Spleen (tissue), 11 donors: Measurements from ENCODE around the gene GRID2. TPM values are rescaled to one million over a fixed set of nuclear protein-coding genes. Genes with fewer than 3 reads are reported as not detected.

Source experiments
- DNase-seq: peaks from one replicate; pipeline ENCODE4 v3.0.0-alpha.2; 2020
- H3K27ac ChIP-seq, 8 donors: fragments of 200-600 bp; sonication (generic) in 7 of 8; 1 replicate in 4 of 8; 2 replicates in 4 of 8; pipeline versions ENCODE4 v1.5.0 to v1.8.0; 2016 to 2021; ENCODE audit warnings: inconsistent platforms in 4 of 8, mild to moderate bottlenecking in 4 of 8, moderate library complexity in 1 of 8
- H3K27me3 ChIP-seq, 7 donors: fragments of 200-600 bp; sonication (generic) in 6 of 7; replicated peaks in 1 of 7; 1 replicate in 4 of 7; 2 replicates in 3 of 7; pipeline versions ENCODE4 v1.5.0 to v1.8.0; 2016 to 2021; ENCODE audit warnings: inconsistent platforms in 3 of 7, mild to moderate bottlenecking in 1 of 7
- H3K36me3 ChIP-seq, 6 donors: fragments of 200-600 bp; sonication (generic) in 5 of 6; 1 replicate in 4 of 6; 2 replicates in 2 of 6; pipeline versions ENCODE4 v1.5.0 to v1.8.0; 2016 to 2021; ENCODE audit warnings: inconsistent platforms in 2 of 6
- H3K4me1 ChIP-seq, 6 donors: fragments of 200-600 bp; sonication (generic) in 5 of 6; 1 replicate in 3 of 6; 2 replicates in 3 of 6; pipeline versions ENCODE4 v1.5.0 to v1.8.0; 2016 to 2021; ENCODE audit warnings: inconsistent platforms in 3 of 6
- H3K4me3 ChIP-seq, 8 donors: fragments of 200-600 bp; sonication (generic) in 7 of 8; 1 replicate in 4 of 8; 2 replicates in 4 of 8; pipeline versions ENCODE4 v1.5.0 to v1.8.0; 2016 to 2021; ENCODE audit warnings: inconsistent platforms in 4 of 8, mild to moderate bottlenecking in 4 of 8, moderate library complexity in 2 of 8
- H3K9me3 ChIP-seq, 8 donors: fragments of 200-600 bp; sonication (generic) in 7 of 8; 1 replicate in 4 of 8; 2 replicates in 4 of 8; pipeline versions ENCODE4 v1.5.0 to v1.8.0; 2016 to 2021; ENCODE audit warnings: inconsistent platforms in 4 of 8
- POLR2A ChIP-seq, 3 donors: fragments of 450-650 bp; IDR thresholded peaks; one replicate each; pipeline ENCODE4 v1.5.1; 2017; ENCODE audit warnings: antibody characterized with exemption in 3 of 3, mild to moderate bottlenecking in 1 of 3
- POLR2AphosphoS5 ChIP-seq, 3 donors: sonication (generic); formaldehyde crosslinking; IDR thresholded peaks; one replicate each; pipeline ENCODE4 v1.5.1; 2017; ENCODE audit warnings: antibody characterized with exemption in 3 of 3
- WGBS, 5 donors: extraction: QIAGEN DNeasy Blood & Tissue Kit in 3 of 5; methylation state at CpG; one replicate each; pipeline versions ENCODE4 v1.1.5 to v1.1.7; 2013 to 2018; 5-methylcytosine and 5-hydroxymethylcytosine counted together
- intact Hi-C: fragments of 100-400 bp; cut with DNase I; formaldehyde crosslinking; loops from one replicate; pipeline ENCODE4 v1.15.0; 2023; ENCODE audit warnings: low total_unique reads
- polyA plus RNA-seq, 3 donors: library from polyadenylated mRNA; stranded (reverse); fragments of 200-250 nt; gene quantifications; one replicate each; pipeline ENCODE4 v1.2.1, GENCODE V29; 2013
- total RNA-seq, 7 donors: library from RNA; depleted of rRNA in 3 of 7; stranded (reverse); fragments of >200 nt in 3 of 7; fragmentation: NEBNext Ultra II Directional in 4 of 7; extraction: Animal tissue kit (Norgen Biotek cat#: 25700) in 4 of 7; gene quantifications; one replicate each; pipeline versions ENCODE4 v1.1.0 to v1.2.1, GENCODE V29; 2016 to 2021
- TF ChIP-seq, protein P1 (sequence below), 11 experiments: fragments of 200-600 bp in 7 of 11; fragments of 450-650 bp in 4 of 11; sonication (generic) in 4 of 11; IDR thresholded peaks in 8 of 11; conservative IDR thresholded peaks in 3 of 11; 1 replicate in 7 of 11; 2 replicates in 4 of 11; pipeline versions ENCODE4 v1.4.0 to v1.8.0; 2016 to 2021; ENCODE audit warnings: antibody characterized with exemption in 11 of 11, inconsistent platforms in 4 of 11, mild to moderate bottlenecking in 1 of 11
- donor health status: healthy with polysubstance abuse.
- donor health status: DM: no; HTN: no; CAD: no; lungs with moderate emphysema.
- donor health status: DM: no; HTN: no; CAD: no.
- donor health status: Bipolar disorder and iron deficiency.
- donor health status: healthy.
- donor health status: DM: no; HTN: no; CAD: no.
- donor health status: DM: yes; HTN: yes; CAD: no.

The GRID2 gene
- total and polyA plus RNA-seq, 10 donors: 0.03 to 0.92 (median 0.22) TPM; not detected in 4

- TF ChIP-seq, protein P1, sequence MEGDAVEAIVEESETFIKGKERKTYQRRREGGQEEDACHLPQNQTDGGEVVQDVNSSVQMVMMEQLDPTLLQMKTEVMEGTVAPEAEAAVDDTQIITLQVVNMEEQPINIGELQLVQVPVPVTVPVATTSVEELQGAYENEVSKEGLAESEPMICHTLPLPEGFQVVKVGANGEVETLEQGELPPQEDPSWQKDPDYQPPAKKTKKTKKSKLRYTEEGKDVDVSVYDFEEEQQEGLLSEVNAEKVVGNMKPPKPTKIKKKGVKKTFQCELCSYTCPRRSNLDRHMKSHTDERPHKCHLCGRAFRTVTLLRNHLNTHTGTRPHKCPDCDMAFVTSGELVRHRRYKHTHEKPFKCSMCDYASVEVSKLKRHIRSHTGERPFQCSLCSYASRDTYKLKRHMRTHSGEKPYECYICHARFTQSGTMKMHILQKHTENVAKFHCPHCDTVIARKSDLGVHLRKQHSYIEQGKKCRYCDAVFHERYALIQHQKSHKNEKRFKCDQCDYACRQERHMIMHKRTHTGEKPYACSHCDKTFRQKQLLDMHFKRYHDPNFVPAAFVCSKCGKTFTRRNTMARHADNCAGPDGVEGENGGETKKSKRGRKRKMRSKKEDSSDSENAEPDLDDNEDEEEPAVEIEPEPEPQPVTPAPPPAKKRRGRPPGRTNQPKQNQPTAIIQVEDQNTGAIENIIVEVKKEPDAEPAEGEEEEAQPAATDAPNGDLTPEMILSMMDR (IDR thresholded peaks at IDR 0.05 in 8 of 11, conservative IDR thresholded peaks at IDR 0.05 in 3 of 11): no peak
- TF ChIP-seq POLR2AphosphoS5 (IDR thresholded peaks at IDR 0.05) (no peak), POLR2A (IDR thresholded peaks at IDR 0.05) (no peak)
- H3K36me3 ChIP-seq: no peaks in the 10 kb centered on the region
- H3K27me3 ChIP-seq: no peaks in the 10 kb centered on the region
- H3K9me3 ChIP-seq: peaks cover 0 to 3% (median 0%) of the 10 kb centered on the region in 8 donors
- no peak overlapping the region for H3K4me3 ChIP-seq
- DNase-seq: no peak
- intact Hi-C loops: no loop called here
- H3K27ac ChIP-seq: no peak overlapping the region
- 86 to 90% (median 88%) methylated on average over 4 of the region's 4 CpGs for WGBS, 5 donors
- H3K4me1 ChIP-seq: no peaks in the 10 kb centered on the region
Measured at GRCh38 chr4:93617606-93618005, 1313.8 kb downstream of the GRID2 start.

- intact Hi-C loops: no loop called here
- Histone ChIP-seq H3K4me1 (no peaks in the 10 kb centered on the region), H3K27me3 (no peaks in the 10 kb centered on the region), H3K27ac (no peak overlapping the region), H3K9me3 (peaks cover 0 to 5% (median 0%) of the 10 kb centered on the region in 8 donors), H3K4me3 (no peak overlapping the region), H3K36me3 (no peaks in the 10 kb centered on the region)
- no peak for DNase-seq
- TF ChIP-seq POLR2AphosphoS5 (IDR thresholded peaks at IDR 0.05) (no peak), POLR2A (IDR thresholded peaks at IDR 0.05) (no peak)
- TF ChIP-seq, protein P1 (IDR thresholded peaks at IDR 0.05 in 8 of 11, conservative IDR thresholded peaks at IDR 0.05 in 3 of 11): no peak
Measured at GRCh38 chr4:93633721-93634120, 1330.0 kb downstream of the GRID2 start.

DNA sequence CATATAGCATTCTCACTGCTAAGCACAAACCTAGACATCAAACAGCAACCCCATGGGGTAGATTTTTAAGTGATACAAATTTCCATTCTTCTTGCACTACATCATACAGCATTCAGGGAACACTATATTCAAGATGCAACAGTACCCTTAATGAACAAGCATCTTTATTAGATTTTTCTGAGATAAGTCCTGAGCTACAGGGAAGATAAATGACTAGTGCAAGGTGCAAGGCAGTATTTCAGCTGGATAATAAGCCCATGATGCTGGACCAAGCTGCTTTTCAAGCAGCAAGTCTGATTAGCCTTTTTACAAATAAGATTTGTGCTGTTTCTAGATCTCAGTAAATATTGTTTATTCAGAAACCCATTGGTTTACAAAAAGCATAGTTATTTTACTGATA, 1332.2 kb downstream of the GRID2 start:
- Histone ChIP-seq H3K27ac (no peak overlapping the region), H3K27me3 (no peaks in the 10 kb centered on the region), H3K36me3 (no peaks in the 10 kb centered on the region), H3K4me1 (no peaks in the 10 kb centered on the region), H3K4me3 (no peak overlapping the region), H3K9me3 (peaks cover 0 to 5% (median 0%) of the 10 kb centered on the region in 8 donors)
- DNase-seq: no peak
- TF ChIP-seq, protein P1 (IDR thresholded peaks at IDR 0.05 in 8 of 11, conservative IDR thresholded peaks at IDR 0.05 in 3 of 11): no peak
- TF ChIP-seq POLR2A (IDR thresholded peaks at IDR 0.05): no peak
- TF ChIP-seq POLR2AphosphoS5 (IDR thresholded peaks at IDR 0.05): no peak
- intact Hi-C loops: no loop called here

GRCh38 chr4:93645120-93645519, 1341.4 kb downstream of the GRID2 start:
- H3K4me1 ChIP-seq: no peaks in the 10 kb centered on the region
- H3K27ac ChIP-seq: no peak overlapping the region
- no peak overlapping the region for H3K4me3 ChIP-seq
- no peaks in the 10 kb centered on the region for H3K27me3 ChIP-seq
- DNase-seq: no peak
- peaks cover 0 to 13% (median 0%) of the 10 kb centered on the region in 8 donors for H3K9me3 ChIP-seq
- 72 to 84% (median 82%) methylated on average over 3 of the region's 3 CpGs for WGBS, 5 donors
- intact Hi-C loops: no loop called here
- TF ChIP-seq, protein P1 (IDR thresholded peaks at IDR 0.05 in 8 of 11, conservative IDR thresholded peaks at IDR 0.05 in 3 of 11): no peak
- TF ChIP-seq POLR2A (IDR thresholded peaks at IDR 0.05): no peak
- TF ChIP-seq POLR2AphosphoS5 (IDR thresholded peaks at IDR 0.05): no peak
- no peaks in the 10 kb centered on the region for H3K36me3 ChIP-seq
